HepG2 (cell line): ENCODE data around the gene RIOK3. TPM values are rescaled to one million over a fixed set of nuclear protein-coding genes. Genes with fewer than 3 reads are reported as not detected.
A peak's percentile ranks its signal among the peaks of the same experiment; 100 is the strongest.

ENCODE experiments used
- DRAP1 ChIP-seq: IDR thresholded peaks from 2 replicates; pipeline ENCODE4 v1.6.1; 2016; ENCODE audit warnings: missing genetic modification reagents, missing compliant biosample characterization
- GMEB2 ChIP-seq: IDR thresholded peaks from 2 replicates; pipeline ENCODE4 v1.6.1; 2016; ENCODE audit warnings: missing biosample characterization, missing genetic modification reagents, low read depth
- KMT2A ChIP-seq: sonication (generic); formaldehyde crosslinking; IDR thresholded peaks from 2 replicates; pipeline ENCODE4 v1.4.0; 2020; ENCODE audit warnings: missing genetic modification reagents
- MTA1 ChIP-seq: sonication (generic); formaldehyde crosslinking; IDR thresholded peaks from 2 replicates; pipeline ENCODE4 v1.4.0; 2020; ENCODE audit warnings: missing genetic modification reagents, mild to moderate bottlenecking, borderline replicate concordance
- MYC ChIP-seq: sonication (generic); formaldehyde crosslinking; IDR thresholded peaks from 2 replicates; pipeline ENCODE4 v1.9.0; 2021; ENCODE audit warnings: missing genetic modification reagents, borderline replicate concordance
- NR2F1 ChIP-seq, 2 experiments: fragments of 450-650 bp in 1 of 2; formaldehyde crosslinking in 1 of 2; IDR thresholded peaks; 2 replicates each; pipeline versions ENCODE4 v1.5.0 to v1.6.1; 2016 to 2020; ENCODE audit warnings: mild to moderate bottlenecking in 1 of 2, missing compliant biosample characterization in 1 of 2, missing genetic modification reagents in 1 of 2, moderate library complexity in 1 of 2
- TFDP1 ChIP-seq: IDR thresholded peaks from 2 replicates; pipeline ENCODE4 v1.6.1; 2016; ENCODE audit warnings: missing compliant biosample characterization, missing genetic modification reagents, borderline replicate concordance
- USF2 ChIP-seq, 2 experiments: sonication (generic) in 1 of 2; formaldehyde crosslinking in 1 of 2; IDR thresholded peaks; 2 replicates each; pipeline versions ENCODE4 v1.5.1 to v1.6.1; 2011 to 2020; ENCODE audit warnings: borderline replicate concordance in 1 of 2, low read depth in 1 of 2, low read length in 1 of 2, mild to moderate bottlenecking in 1 of 2, missing genetic modification reagents in 1 of 2, moderate library complexity in 1 of 2
- ZHX2 ChIP-seq, 2 experiments: sonication (generic) in 1 of 2; formaldehyde crosslinking in 1 of 2; IDR thresholded peaks; 2 replicates each; pipeline versions ENCODE4 v1.6.1 to v1.9.0; 2014 to 2022; ENCODE audit warnings: antibody characterized with exemption in 1 of 2, borderline replicate concordance in 1 of 2, inconsistent platforms in 1 of 2, low read depth in 1 of 2, missing genetic modification reagents in 1 of 2
- ZNF18 ChIP-seq: sonication (generic); formaldehyde crosslinking; IDR thresholded peaks from 2 replicates; pipeline ENCODE4 v1.8.0; 2022; ENCODE audit warnings: mild to moderate bottlenecking, missing genetic modification reagents; ENCODE audit not compliant: insufficient replicate concordance
- ZSCAN12 ChIP-seq: sonication (generic); formaldehyde crosslinking; IDR thresholded peaks from 2 replicates; pipeline ENCODE4 v1.9.0; 2021; ENCODE audit warnings: mild to moderate bottlenecking, missing genetic modification reagents
- polyA plus RNA-seq, 8 experiments: library from polyadenylated mRNA; depleted of rRNA in 3 of 8; stranded (reverse) in 7 of 8; unstranded in 1 of 8; fragments of >200 nt; fragmentation: Illumina TruSeq in 4 of 8; extraction: Trizol in 4 of 8; gene quantifications; 2 replicates each; pipeline versions ENCODE4 v1.2.1 to v1.2.3, GENCODE V29; 2011 to 2016; ENCODE audit warnings: low read depth in 4 of 8, missing spikeins in 1 of 8, mixed read lengths in 1 of 8; ENCODE audit not compliant: insufficient read depth in 1 of 8
- total RNA-seq, 5 experiments: library from RNA; depleted of rRNA; stranded (reverse); fragments of >200 nt; fragmentation: Illumina TruSeq; extraction: Trizol; gene quantifications; 2 replicates each; pipeline ENCODE4 v1.2.3, GENCODE V29; 2016; ENCODE audit warnings: low read depth in 1 of 5

RIOK3 gene
- total and polyA plus RNA-seq, 2 of the 13 experiments (the other 11 are each of a cell fraction or from before 2014, with no cell fraction given): 26.7 to 36.0 TPM

GRCh38 chr18:23452728-23453679 is at the start of gene RIOK3 (continued):
- TF ChIP-seq ZNF18: peak; percentile 66
- TF ChIP-seq NR2F1 (CRISPR knock-in tag; IDR thresholded peaks at IDR 0.05): 0 out of 4 replicates have a peak, but pooled peaks of 1 of the 2 experiments have one; percentile 23
- 0 out of 2 replicates have a peak, but pooled peaks have one; percentile 56 for TF ChIP-seq ZHX2 (IDR thresholded peaks at IDR 0.05; ENCODE audit: low read depth)
- TF ChIP-seq ZHX2 (CRISPR knock-in tag; IDR thresholded peaks at IDR 0.05; ENCODE audit: borderline replicate concordance): no peak
- TF ChIP-seq DRAP1 (CRISPR knock-in tag): 0 out of 2 replicates have a peak, but pooled peaks have one; percentile 31
- TF ChIP-seq MTA1 (CRISPR knock-in tag): peak; percentile 48; the same call in 1 of the 2 replicates
- TF ChIP-seq MYC (CRISPR knock-in tag): peak; percentile 62; the same call in 1 of the 2 replicates
- TF ChIP-seq TFDP1 (CRISPR knock-in tag): peak; percentile 25; the same call in 1 of the 2 replicates
- no peak for TF ChIP-seq GMEB2 (CRISPR knock-in tag)
- no peak for TF ChIP-seq ZSCAN12 (CRISPR knock-in tag)
- TF ChIP-seq KMT2A (CRISPR knock-in tag): peak; percentile 87
- peak; percentile 63 for TF ChIP-seq USF2 (IDR thresholded peaks at IDR 0.05; ENCODE audit: low read depth, low read length)
- TF ChIP-seq USF2 (CRISPR knock-in tag; IDR thresholded peaks at IDR 0.05; ENCODE audit: borderline replicate concordance): peak; percentile 76; the same call in 1 of the 2 replicates
